TTC549 (cell line): Measurements from ENCODE around the gene DAPK2.

ENCODE experiments used
- FAIRE-seq: peaks from 2 replicates; lab custom pipeline; 2012; peaks lifted over from hg19 to GRCh38; lab: Jason Lieb, UNC

Gene DAPK2

GRCh38 chr15:63892794-63893441 is 153.4 kb downstream of the DAPK2 start:
- FAIRE-seq: no peak

GRCh38 chr15:63891768-63892133 is 154.5 kb downstream of the DAPK2 start:
- FAIRE-seq: no peak

- FAIRE-seq: no peak
Observed at GRCh38 chr15:63891079-63891767, 155.1 kb downstream of the DAPK2 start.

GRCh38 chr15:63890617-63891016 is 155.7 kb downstream of the DAPK2 start:
- FAIRE-seq: no peak

GRCh38 chr15:63889831-63890230 is 156.5 kb downstream of the DAPK2 start:
- no peak for FAIRE-seq

- FAIRE-seq: no peak
Observed at GRCh38 chr15:63888823-63889222, 157.5 kb downstream of the DAPK2 start.

GRCh38 chr15:63888146-63888545 is 158.1 kb downstream of the DAPK2 start:
- FAIRE-seq: no peak

- FAIRE-seq: no peak
Observed at GRCh38 chr15:63887630-63888029, 158.7 kb downstream of the DAPK2 start.

- FAIRE-seq: no peak
Observed at GRCh38 chr15:63884953-63885352, 161.3 kb downstream of the DAPK2 start.

GRCh38 chr15:63881431-63881830 is 164.9 kb downstream of the DAPK2 start:
- FAIRE-seq: no peak

- FAIRE-seq: no peak
Observed at GRCh38 chr15:63880744-63881143, 165.5 kb downstream of the DAPK2 start.

GRCh38 chr15:63879995-63880394 is 166.3 kb downstream of the DAPK2 start:
- no peak for FAIRE-seq

- no peak for FAIRE-seq
Observed at GRCh38 chr15:63879211-63879610, 167.1 kb downstream of the DAPK2 start.

GRCh38 chr15:63877713-63878271 is 168.5 kb downstream of the DAPK2 start:
- no peak for FAIRE-seq

- no peak for FAIRE-seq
Observed at GRCh38 chr15:63876085-63876662, 170.1 kb downstream of the DAPK2 start.

GRCh38 chr15:63874616-63875015 is 171.7 kb downstream of the DAPK2 start:
- no peak for FAIRE-seq

- FAIRE-seq: no peak
Observed at GRCh38 chr15:63872759-63873510, 173.3 kb downstream of the DAPK2 start.

GRCh38 chr15:63870487-63871209 is 175.6 kb downstream of the DAPK2 start:
- FAIRE-seq: no peak

GRCh38 chr15:63870043-63870394 is 176.3 kb downstream of the DAPK2 start:
- no peak for FAIRE-seq

GRCh38 chr15:63869371-63870042 is 176.8 kb downstream of the DAPK2 start:
- no peak for FAIRE-seq

GRCh38 chr15:63864186-63864585 is 182.1 kb downstream of the DAPK2 start:
- FAIRE-seq: no peak
